Measurements from ENCODE around the gene SLC36A3. TPM values are rescaled to one million over a fixed set of nuclear protein-coding genes. Genes with fewer than 3 reads are reported as not detected.

The SLC36A3 gene
- total and polyA plus RNA-seq, 4 donors = not detected

DNA sequence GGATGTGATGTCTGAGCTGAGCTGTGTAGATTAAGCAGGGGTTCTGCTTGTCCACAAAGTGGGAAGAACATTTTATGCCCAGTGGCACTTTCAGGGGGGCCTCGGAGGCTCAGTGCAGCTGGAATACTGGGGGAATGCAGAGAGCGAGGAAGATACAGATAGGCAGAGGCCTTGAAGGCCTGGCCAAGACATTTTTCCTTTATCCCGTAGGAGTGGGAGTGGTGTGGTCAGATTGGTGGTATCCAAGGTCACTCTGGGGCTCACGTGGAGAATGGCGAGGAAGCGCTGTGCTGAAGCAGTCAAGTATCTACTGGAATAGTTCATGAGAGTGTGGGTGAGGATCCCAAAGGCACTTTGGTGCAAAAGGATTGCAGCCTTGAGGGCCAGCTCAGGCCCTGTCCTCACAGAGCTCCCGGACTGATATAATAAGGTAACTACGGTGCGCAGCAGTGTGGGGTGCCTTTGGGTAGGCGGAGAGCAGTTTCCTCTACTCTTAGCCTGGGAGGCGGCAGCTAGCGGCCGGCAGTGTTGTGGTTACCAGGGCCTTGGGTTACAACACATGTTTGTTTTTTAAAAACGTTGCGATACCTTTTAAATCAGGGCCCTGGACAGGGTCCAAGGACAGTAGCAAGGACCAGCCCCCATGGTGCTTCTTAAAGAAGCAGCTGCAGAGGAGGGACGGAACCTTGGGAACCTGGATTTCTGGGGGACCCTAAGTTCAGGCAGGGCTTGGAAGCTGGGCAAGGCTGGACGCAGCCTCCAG is 68.9 kb downstream of the SLC36A3 start:
- WGBS, 2 donors = 25 to 33% methylated on average over 17 of the region's 17 CpGs
- Histone ChIP-seq H3K4me3 (no peak overlapping the region), H3K9ac (ENCODE audit: insufficient read depth in 1 of 2, low read length in 2 of 2) (no peak overlapping the region), H3K36me3 (ENCODE audit: control insufficient read depth in 4 of 4, insufficient read depth in 4 of 4, low read length in 4 of 4) (no peaks in the 10 kb centered on the region), H3K9me3 (ENCODE audit: control insufficient read depth in 4 of 4, insufficient read depth in 3 of 4, low read length in 3 of 4) (no peaks in the 10 kb centered on the region), H3K4me1 (ENCODE audit: control insufficient read depth in 5 of 5, insufficient read depth in 5 of 5, low read length in 5 of 5) (peaks cover 0 to 14% (median 0%) of the 10 kb centered on the region in 5 donors), H3K27me3 (ENCODE audit: control insufficient read depth in 3 of 3, insufficient read depth in 3 of 3, low read length in 2 of 3) (no peaks in the 10 kb centered on the region), H3K27ac (ENCODE audit: low read depth in 1 of 2, low read length in 1 of 2) (peak overlapping the region; percentile 73 to 80)
- DNase-seq = peak; percentile 73 to 80 (median 76)
- ATAC-seq (ENCODE audit: insufficient read depth, low FRiP score) = peak; percentile 91
- TF ChIP-seq CTCF (IDR thresholded peaks at IDR 0.05; ENCODE audit: control extremely low read depth, extremely low read depth) = no peak

DNA sequence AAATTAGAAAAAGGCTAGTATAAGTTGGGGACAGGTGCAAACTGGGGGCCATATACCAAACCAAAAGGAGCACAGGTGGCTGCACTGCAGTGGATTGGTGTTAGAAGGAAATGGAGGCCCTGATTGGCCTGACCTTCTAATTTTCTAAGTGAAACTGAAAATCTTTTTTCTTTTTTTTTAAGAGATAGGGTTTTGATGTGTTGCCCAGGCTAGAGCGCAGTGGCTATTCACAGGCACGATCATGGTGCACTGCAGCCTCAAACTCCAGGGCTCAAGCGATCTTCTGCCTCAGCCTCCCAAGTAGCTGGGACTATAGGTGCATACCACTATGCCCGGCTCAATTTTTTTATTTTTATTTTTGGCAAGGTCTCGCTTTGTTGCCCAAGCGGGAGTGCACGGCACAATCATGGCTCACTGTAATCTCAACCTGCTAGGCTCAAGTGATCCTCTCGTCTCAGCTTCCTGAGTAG is 69.9 kb downstream of the SLC36A3 start:
- ATAC-seq (ENCODE audit: insufficient read depth, low FRiP score) = no peak
- no peak for TF ChIP-seq CTCF (IDR thresholded peaks at IDR 0.05; ENCODE audit: control extremely low read depth, extremely low read depth)
- Histone ChIP-seq H3K4me1 (ENCODE audit: control insufficient read depth in 5 of 5, insufficient read depth in 5 of 5, low read length in 5 of 5) (peaks cover 0 to 14% (median 0%) of the 10 kb centered on the region in 5 donors), H3K9ac (ENCODE audit: insufficient read depth in 1 of 2, low read length in 2 of 2) (no peak overlapping the region), H3K27ac (ENCODE audit: low read depth in 1 of 2, low read length in 1 of 2) (no peak overlapping the region), H3K36me3 (ENCODE audit: control insufficient read depth in 4 of 4, insufficient read depth in 4 of 4, low read length in 4 of 4) (no peaks in the 10 kb centered on the region), H3K4me3 (no peak overlapping the region), H3K9me3 (ENCODE audit: control insufficient read depth in 4 of 4, insufficient read depth in 3 of 4, low read length in 3 of 4) (no peaks in the 10 kb centered on the region), H3K27me3 (ENCODE audit: control insufficient read depth in 3 of 3, insufficient read depth in 3 of 3, low read length in 2 of 3) (no peaks in the 10 kb centered on the region)
- DNase-seq = no peak
- WGBS, 2 donors = 83 to 92% methylated on average over 8 of the region's 8 CpGs

GRCh38 chr5:151231359-151231758 is 72.2 kb downstream of the SLC36A3 start:
- no peak overlapping the region for H3K27ac ChIP-seq (ENCODE audit: low read depth in 1 of 2, low read length in 1 of 2)
- TF ChIP-seq CTCF (IDR thresholded peaks at IDR 0.05; ENCODE audit: control extremely low read depth, extremely low read depth) = no peak

More at GRCh38 chr5:151231359-151231758, 72.2 kb downstream of the SLC36A3 start:
- H3K36me3 ChIP-seq (ENCODE audit: control insufficient read depth in 4 of 4, insufficient read depth in 4 of 4, low read length in 4 of 4) = no peaks in the 10 kb centered on the region
- DNase-seq = no peak
- peaks cover 0 to 10% (median 0%) of the 10 kb centered on the region in 5 donors for H3K4me1 ChIP-seq (ENCODE audit: control insufficient read depth in 5 of 5, insufficient read depth in 5 of 5, low read length in 5 of 5)
- no peak overlapping the region for H3K9ac ChIP-seq (ENCODE audit: insufficient read depth in 1 of 2, low read length in 2 of 2)
- H3K27me3 ChIP-seq (ENCODE audit: control insufficient read depth in 3 of 3, insufficient read depth in 3 of 3, low read length in 2 of 3) = no peaks in the 10 kb centered on the region
- H3K4me3 ChIP-seq = no peak overlapping the region
- no peaks in the 10 kb centered on the region for H3K9me3 ChIP-seq (ENCODE audit: control insufficient read depth in 4 of 4, insufficient read depth in 3 of 4, low read length in 3 of 4)
- ATAC-seq (ENCODE audit: insufficient read depth, low FRiP score) = no peak
